SK-N-SH treated with all-trans-retinoic acid at 6 μM for 48 hours (cell line): ENCODE results near the gene ARID5B.

Experiments used
- CREB5 ChIP-seq: fragments of 250-450 bp; sonication (Bioruptor Pico); IDR thresholded peaks from 2 replicates; pipeline ENCODE4 v1.5.1; 2020; ENCODE audit warnings: low read depth, mild to moderate bottlenecking, moderate library complexity
- GLIS3 ChIP-seq: fragments of 250-450 bp; sonication (Bioruptor Pico); IDR thresholded peaks from 2 replicates; pipeline ENCODE4 v1.5.0; 2020; ENCODE audit warnings: mild to moderate bottlenecking, moderate library complexity
- SNAI2 ChIP-seq: fragments of 250-450 bp; sonication (Bioruptor Pico); IDR thresholded peaks from 2 replicates; pipeline ENCODE4 v1.5.0; 2020; ENCODE audit warnings: mild to moderate bottlenecking, moderate library complexity
- TOX ChIP-seq: fragments of 250-450 bp; sonication (Bioruptor Pico); IDR thresholded peaks from 2 replicates; pipeline ENCODE4 v1.8.0; 2021; ENCODE audit warnings: mild to moderate bottlenecking, moderate library complexity, borderline replicate concordance
- ZFP30 ChIP-seq: fragments of 450-650 bp; formaldehyde crosslinking; IDR thresholded peaks from 2 replicates; pipeline ENCODE4 v1.5.0; 2022; ENCODE audit warnings: mild to moderate bottlenecking, moderate library complexity
- TF ChIP-seq, protein P1 (sequence below): fragments of 250-450 bp; sonication (Bioruptor Pico); IDR thresholded peaks from 2 replicates; pipeline ENCODE4 v1.8.0; 2020; ENCODE audit warnings: mild to moderate bottlenecking, moderate library complexity, borderline replicate concordance

DNA sequence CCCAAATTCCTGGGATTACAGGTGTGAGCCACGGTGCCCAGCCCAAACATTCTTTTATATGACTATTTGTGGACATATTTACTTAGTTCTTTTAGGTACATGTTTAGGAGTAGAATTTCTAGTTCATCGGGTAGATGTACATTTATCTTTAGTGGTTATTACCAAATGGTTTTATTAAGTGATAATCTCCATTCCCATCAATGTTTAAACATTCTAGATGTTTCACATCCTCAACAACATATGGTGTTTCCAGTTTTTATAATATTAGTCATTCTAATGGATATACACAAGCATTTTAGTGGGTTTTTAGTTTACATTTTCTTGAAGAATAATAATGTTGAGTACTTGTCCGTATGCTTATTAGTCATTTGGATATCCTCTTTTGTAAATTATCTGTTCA, 235.4 kb downstream of the ARID5B start:
- TF ChIP-seq, protein P1, sequence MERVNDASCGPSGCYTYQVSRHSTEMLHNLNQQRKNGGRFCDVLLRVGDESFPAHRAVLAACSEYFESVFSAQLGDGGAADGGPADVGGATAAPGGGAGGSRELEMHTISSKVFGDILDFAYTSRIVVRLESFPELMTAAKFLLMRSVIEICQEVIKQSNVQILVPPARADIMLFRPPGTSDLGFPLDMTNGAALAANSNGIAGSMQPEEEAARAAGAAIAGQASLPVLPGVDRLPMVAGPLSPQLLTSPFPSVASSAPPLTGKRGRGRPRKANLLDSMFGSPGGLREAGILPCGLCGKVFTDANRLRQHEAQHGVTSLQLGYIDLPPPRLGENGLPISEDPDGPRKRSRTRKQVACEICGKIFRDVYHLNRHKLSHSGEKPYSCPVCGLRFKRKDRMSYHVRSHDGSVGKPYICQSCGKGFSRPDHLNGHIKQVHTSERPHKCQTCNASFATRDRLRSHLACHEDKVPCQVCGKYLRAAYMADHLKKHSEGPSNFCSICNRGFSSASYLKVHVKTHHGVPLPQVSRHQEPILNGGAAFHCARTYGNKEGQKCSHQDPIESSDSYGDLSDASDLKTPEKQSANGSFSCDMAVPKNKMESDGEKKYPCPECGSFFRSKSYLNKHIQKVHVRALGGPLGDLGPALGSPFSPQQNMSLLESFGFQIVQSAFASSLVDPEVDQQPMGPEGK (CRISPR knock-in tag): no peak
- TF ChIP-seq TOX (CRISPR knock-in tag) (no peak), SNAI2 (CRISPR knock-in tag) (no peak), CREB5 (CRISPR knock-in tag) (no peak), GLIS3 (CRISPR knock-in tag) (no peak), ZFP30 (no peak)
